HepG2 (cell line): ENCODE measurements around the gene SEPHS1. TPM values are rescaled to one million over a fixed set of nuclear protein-coding genes. Genes with fewer than 3 reads are reported as not detected.
A peak's percentile ranks its signal among the peaks of the same experiment; 100 is the strongest.

ENCODE experiments used
- DMTF1 ChIP-seq: sonication (generic); formaldehyde crosslinking; IDR thresholded peaks from 2 replicates; pipeline ENCODE4 v1.4.0; 2020; ENCODE audit warnings: mild to moderate bottlenecking, missing genetic modification reagents
- FOXO1 ChIP-seq: sonication (generic); formaldehyde crosslinking; IDR thresholded peaks from 2 replicates; pipeline ENCODE4 v1.4.0; 2020; ENCODE audit warnings: missing genetic modification reagents
- FOXP4 ChIP-seq: sonication (generic); formaldehyde crosslinking; IDR thresholded peaks from 2 replicates; pipeline ENCODE4 v1.4.0; 2020; ENCODE audit warnings: missing genetic modification reagents
- JUNB ChIP-seq: sonication (generic); formaldehyde crosslinking; IDR thresholded peaks from 2 replicates; pipeline ENCODE4 v1.8.0; 2022; ENCODE audit warnings: missing genetic modification reagents, mild to moderate bottlenecking, borderline replicate concordance
- KLF6 ChIP-seq: IDR thresholded peaks from 2 replicates; pipeline ENCODE4 v1.8.0; 2016; ENCODE audit warnings: missing biosample characterization, missing genetic modification reagents
- MAZ ChIP-seq, 2 experiments: sonication (generic) in 1 of 2; formaldehyde crosslinking in 1 of 2; IDR thresholded peaks; 2 replicates each; pipeline versions ENCODE4 v1.5.0 to v1.6.1; 2012 to 2020; ENCODE audit warnings: low read depth in 2 of 2, mild to moderate bottlenecking in 2 of 2, borderline replicate concordance in 1 of 2, improper control_type of control experiment in 1 of 2, low read length in 1 of 2, missing genetic modification reagents in 1 of 2, moderate library complexity in 1 of 2
- NAIF1 ChIP-seq: sonication (generic); formaldehyde crosslinking; IDR thresholded peaks from 2 replicates; pipeline ENCODE4 v1.5.0; 2020; ENCODE audit warnings: mild to moderate bottlenecking, missing genetic modification reagents, borderline replicate concordance
- NFATC3 ChIP-seq: sonication (generic); formaldehyde crosslinking; IDR thresholded peaks from 2 replicates; pipeline ENCODE4 v1.5.1; 2020; ENCODE audit warnings: mild to moderate bottlenecking, missing genetic modification reagents
- RCOR2 ChIP-seq: IDR thresholded peaks from 2 replicates; pipeline ENCODE4 v1.6.1; 2016; ENCODE audit warnings: missing biosample characterization, missing genetic modification reagents
- RFXAP ChIP-seq: sonication (generic); formaldehyde crosslinking; IDR thresholded peaks from 2 replicates; pipeline ENCODE4 v1.4.0; 2020; ENCODE audit warnings: missing genetic modification reagents, borderline replicate concordance
- SSRP1 ChIP-seq: IDR thresholded peaks from 2 replicates; pipeline ENCODE4 v1.6.1; 2016; ENCODE audit warnings: control low read depth
- THRA ChIP-seq: sonication (generic); formaldehyde crosslinking; IDR thresholded peaks from 2 replicates; pipeline ENCODE4 v1.4.0; 2020; ENCODE audit warnings: missing genetic modification reagents, borderline replicate concordance
- ZNF407 ChIP-seq: sonication (generic); formaldehyde crosslinking; IDR thresholded peaks from one replicate; pipeline ENCODE4 v1.5.1; 2020; ENCODE audit warnings: mild to moderate bottlenecking, missing genetic modification reagents; ENCODE audit errors: not compliant biosample characterization
- polyA plus RNA-seq, 8 experiments: library from polyadenylated mRNA; depleted of rRNA in 3 of 8; stranded (reverse) in 7 of 8; unstranded in 1 of 8; fragments of >200 nt; fragmentation: Illumina TruSeq in 4 of 8; extraction: Trizol in 4 of 8; gene quantifications; 2 replicates each; pipeline versions ENCODE4 v1.2.1 to v1.2.3, GENCODE V29; 2011 to 2016; ENCODE audit warnings: low read depth in 4 of 8, missing spikeins in 1 of 8, mixed read lengths in 1 of 8; ENCODE audit not compliant: insufficient read depth in 1 of 8
- total RNA-seq, 5 experiments: library from RNA; depleted of rRNA; stranded (reverse); fragments of >200 nt; fragmentation: Illumina TruSeq; extraction: Trizol; gene quantifications; 2 replicates each; pipeline ENCODE4 v1.2.3, GENCODE V29; 2016; ENCODE audit warnings: low read depth in 1 of 5

The SEPHS1 gene
- total and polyA plus RNA-seq, 2 of the 13 experiments (the other 11 are each of a cell fraction or from before 2014, with no cell fraction given) = 57.8 to 61.5 TPM

- no peak for TF ChIP-seq SSRP1 (CRISPR knock-in tag)
- no peak for TF ChIP-seq MAZ (IDR thresholded peaks at IDR 0.05; ENCODE audit: borderline replicate concordance, low read depth, low read length)
- TF ChIP-seq MAZ (CRISPR knock-in tag; IDR thresholded peaks at IDR 0.05; ENCODE audit: low read depth) = peak; percentile 55; the same call in 1 of the 2 replicates
- TF ChIP-seq NFATC3 (CRISPR knock-in tag) = no peak
- no peak for TF ChIP-seq FOXO1 (CRISPR knock-in tag)
- no peak for TF ChIP-seq ZNF407 (CRISPR knock-in tag)
- 0 out of 2 replicates have a peak, but pooled peaks have one; percentile 50 for TF ChIP-seq THRA (CRISPR knock-in tag)
- no peak for TF ChIP-seq DMTF1
- TF ChIP-seq KLF6 (CRISPR knock-in tag) = peak; percentile 38; the same call in 1 of the 2 replicates
- TF ChIP-seq NAIF1 = peak; percentile 47; the same call in 1 of the 2 replicates
- no peak for TF ChIP-seq RFXAP (CRISPR knock-in tag)
- peak; percentile 25 for TF ChIP-seq FOXP4 (CRISPR knock-in tag)
- no peak for TF ChIP-seq JUNB
- TF ChIP-seq RCOR2 (CRISPR knock-in tag) = no peak
These were observed at the start of gene SEPHS1 (continued) for GRCh38 chr10:13348216-13349017.
